GM20000 (cell line): ENCODE data around the gene SEC31B.

Source experiments
- DNase-seq: peaks from one replicate; pipeline ENCODE4 v3.0.0; 2012; ENCODE audit warnings: low spot score
- CTCF ChIP-seq: IDR thresholded peaks from 2 replicates; pipeline ENCODE4 v1.5.1; 2012; ENCODE audit warnings: mild to moderate bottlenecking, control low read depth; ENCODE audit errors: extremely low read depth, missing control alignments

The SEC31B gene

GRCh38 chr10:100561005-100561404, 41.3 kb upstream of the SEC31B start:
- no peak for DNase-seq
- TF ChIP-seq CTCF: no peak

GRCh38 chr10:100560248-100560647, 40.6 kb upstream of the SEC31B start:
- TF ChIP-seq CTCF: no peak

GRCh38 chr10:100554902-100555301, 35.2 kb upstream of the SEC31B start:
- no peak for DNase-seq
- TF ChIP-seq CTCF: no peak

More at GRCh38 chr10:100560248-100560647, 40.6 kb upstream of the SEC31B start:
- no peak for DNase-seq

GRCh38 chr10:100553929-100554328, 34.3 kb upstream of the SEC31B start:
- DNase-seq: no peak
- no peak for TF ChIP-seq CTCF

GRCh38 chr10:100551738-100552137, 32.1 kb upstream of the SEC31B start:
- no peak for TF ChIP-seq CTCF
- no peak for DNase-seq

GRCh38 chr10:100551196-100551595, 31.5 kb upstream of the SEC31B start:
- no peak for DNase-seq

GRCh38 chr10:100544950-100545349, 25.3 kb upstream of the SEC31B start:
- TF ChIP-seq CTCF: no peak
- DNase-seq: no peak

More at GRCh38 chr10:100551196-100551595, 31.5 kb upstream of the SEC31B start:
- TF ChIP-seq CTCF: no peak
